GM21390 (cell line): ENCODE results near the gene LYRM4.

ENCODE experiments used
- ATAC-seq: cut with Tn5 transposase; IDR thresholded peaks from one replicate; pipeline ENCODE4 v1.9.1; 2021; ENCODE audit not compliant: unreplicated experiment

The LYRM4 gene

DNA sequence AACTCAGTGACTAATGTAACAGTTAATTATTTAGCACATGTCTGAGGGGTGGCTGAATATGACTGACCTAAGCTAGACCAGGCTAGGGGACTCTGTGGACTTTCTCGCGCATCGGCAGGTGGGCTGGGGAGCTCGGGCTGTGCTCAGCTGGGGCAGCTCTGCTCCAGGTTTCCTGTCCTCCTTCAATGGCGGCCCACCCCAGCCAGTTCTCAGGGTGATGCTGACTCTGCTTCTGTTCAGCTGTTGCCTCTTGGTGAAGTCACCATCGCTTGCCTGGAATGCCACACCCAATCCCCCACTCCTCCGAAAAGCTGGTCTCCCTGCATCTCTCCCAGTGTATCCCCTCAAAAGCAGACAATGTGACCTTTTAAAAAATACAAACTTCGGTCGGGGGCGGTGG is 155.6 kb downstream of the LYRM4 start:
- ATAC-seq = no peak

DNA sequence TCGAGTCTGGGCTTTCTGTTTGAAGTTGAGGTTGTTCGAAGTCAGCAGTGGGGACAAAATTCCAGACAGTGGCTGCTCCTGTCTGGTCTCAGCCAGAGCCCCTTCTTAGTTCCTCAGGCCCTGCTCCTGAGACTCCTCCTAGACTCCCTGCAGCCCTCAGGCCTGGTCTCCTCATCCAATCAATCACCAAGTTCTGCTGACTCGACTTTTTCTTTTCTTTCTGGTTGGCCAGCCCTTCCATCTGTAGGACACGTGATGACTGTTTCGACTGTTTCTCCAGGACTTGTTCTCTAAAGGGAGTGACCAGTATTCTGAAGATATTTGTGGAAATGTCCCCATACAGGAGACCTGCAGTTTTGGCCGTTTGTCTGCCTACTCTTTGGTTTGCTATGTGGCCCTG is 156.1 kb downstream of the LYRM4 start:
- no peak for ATAC-seq

DNA sequence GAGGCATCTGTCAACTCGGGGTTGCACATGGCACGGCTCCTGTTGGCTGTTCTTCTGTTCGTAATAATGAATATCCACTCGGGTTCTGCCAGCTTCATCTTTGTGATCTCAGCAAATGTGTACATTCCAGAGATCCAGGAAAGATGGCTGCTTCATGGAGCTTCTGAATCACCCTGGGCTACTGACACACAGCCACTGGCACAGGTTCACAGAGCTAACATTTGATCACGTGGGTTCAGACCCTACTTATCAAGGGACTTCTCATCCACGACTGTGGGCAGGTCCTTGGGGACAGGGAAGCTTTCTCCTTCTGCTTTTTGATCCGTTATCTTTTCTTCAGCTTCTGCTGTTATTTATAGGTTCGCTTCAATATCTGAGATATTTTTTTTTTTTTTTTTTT is 157.5 kb downstream of the LYRM4 start:
- no peak for ATAC-seq

DNA sequence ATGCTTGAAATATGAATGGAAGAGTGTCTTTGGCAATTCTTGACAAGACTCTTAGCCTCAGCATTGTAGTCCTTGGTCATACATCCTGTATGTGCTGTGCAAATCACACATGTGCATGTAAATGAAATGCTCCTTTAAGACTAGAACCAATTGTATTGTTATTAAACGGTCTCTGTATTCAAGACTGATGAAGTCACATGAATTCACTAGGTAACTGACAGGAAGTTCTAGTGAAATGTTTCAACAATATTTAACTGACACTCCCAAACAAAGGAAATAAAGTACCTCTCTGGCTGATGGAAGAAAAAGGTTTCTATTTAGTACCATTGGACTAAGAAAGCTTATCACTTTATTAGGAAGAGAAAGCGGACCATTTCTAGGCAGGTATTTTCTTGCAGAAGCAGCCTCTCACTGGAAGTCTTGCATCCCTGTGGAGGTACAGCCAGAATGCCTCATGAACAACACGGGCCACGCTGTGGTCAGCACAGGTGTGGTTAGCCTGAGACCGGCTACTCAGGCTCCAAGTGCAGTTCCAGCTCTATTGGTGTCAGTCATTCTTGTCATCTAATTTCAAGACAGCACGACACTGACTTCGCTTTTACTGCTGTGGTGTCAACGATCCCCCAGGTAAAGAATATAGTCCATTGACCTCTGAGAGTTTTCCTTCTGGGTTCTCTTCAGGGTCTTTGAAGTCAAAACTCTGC is 158.3 kb downstream of the LYRM4 start:
- ATAC-seq = no peak

DNA sequence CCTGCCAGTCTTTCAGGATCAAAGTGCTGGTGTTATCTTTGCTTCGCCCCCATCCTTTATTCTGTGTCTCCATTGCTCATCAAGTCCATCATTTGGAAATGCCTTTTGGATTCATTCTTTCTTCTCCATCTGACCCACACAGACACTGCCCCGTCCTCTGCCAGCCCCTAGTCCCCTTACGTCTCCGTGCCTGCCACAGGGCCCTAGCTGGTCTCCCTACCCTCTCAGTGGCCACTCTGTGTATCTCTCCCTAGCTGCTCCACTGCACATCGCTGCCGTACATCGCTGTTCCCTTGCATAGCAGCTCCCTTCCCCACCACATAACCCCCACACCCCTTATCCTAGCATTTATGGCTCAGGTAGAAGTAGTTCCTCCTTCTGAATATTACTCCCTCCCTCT is 159.9 kb downstream of the LYRM4 start:
- no peak for ATAC-seq

DNA sequence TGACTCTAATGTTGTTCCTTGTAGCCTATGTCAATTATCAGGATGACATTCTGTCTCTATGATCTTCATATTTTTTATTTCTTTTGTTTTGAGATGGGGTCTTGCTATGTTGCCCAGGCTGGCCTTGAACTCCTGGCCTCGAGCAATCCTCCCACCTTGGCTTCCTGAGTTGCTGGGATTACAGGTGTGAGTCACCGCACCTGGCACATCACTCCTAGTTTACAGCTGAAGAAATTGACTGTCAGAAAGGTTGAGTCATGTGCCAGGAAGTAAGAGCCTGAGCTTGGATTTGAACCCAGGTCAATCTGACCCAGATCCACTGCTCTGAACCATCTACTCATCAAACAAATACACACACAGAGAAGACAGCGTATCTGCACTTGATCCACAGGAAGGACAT is 161.2 kb downstream of the LYRM4 start:
- no peak for ATAC-seq

DNA sequence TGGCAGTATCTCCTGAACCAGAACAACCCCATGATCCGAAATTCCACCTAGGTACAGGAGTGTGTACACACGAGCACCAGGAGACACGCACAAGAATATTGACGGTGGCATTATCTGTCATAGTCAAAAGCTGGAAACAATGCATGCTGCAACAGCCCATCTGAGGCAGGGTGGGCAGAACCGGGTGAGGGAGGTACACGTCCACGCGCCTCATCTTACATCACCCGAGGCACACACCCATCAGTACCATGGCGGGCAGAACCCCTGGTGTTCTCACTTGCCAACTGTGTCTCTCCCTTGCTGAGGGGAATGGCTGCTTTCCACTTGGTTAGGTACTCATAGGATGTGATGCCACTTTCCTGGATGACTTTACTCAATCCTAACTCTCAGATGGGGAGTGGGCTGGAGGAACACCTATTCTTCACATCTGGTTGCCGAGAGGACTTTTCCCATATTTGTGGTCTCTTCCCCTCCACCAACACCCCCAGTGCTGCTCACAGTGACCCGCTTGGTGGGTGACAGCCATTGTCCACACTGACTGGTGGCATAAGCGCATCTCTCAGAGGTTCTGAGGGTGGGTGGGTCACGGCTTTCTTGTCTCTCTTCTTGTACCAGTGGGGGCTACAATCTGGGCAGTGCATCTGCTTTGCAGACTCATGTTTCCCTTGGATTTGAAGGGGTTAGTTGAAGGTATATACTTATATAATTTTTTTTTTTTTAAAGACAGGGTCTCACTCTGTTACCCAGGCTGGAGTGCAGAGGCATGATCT is 162.1 kb downstream of the LYRM4 start:
- no peak for ATAC-seq

DNA sequence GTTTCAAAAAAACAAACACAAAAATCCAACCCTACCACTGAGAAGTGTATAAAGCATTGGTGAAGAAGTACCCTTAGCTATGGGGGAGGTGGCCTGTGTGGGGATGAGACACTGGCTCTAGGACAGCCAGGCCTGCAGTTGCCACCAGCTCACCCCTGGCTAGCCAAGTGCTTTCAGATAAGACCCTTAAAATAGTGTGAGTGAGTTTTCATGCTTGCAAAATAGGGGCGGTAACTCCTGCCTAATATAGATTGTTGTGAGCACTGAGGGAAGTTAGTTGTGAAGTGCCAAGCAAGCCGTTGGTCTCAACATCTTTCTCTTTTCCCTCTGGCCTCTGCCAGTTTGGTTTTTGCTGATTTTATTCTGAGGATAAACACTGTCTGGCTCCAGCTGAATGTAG is 164.3 kb downstream of the LYRM4 start:
- no peak for ATAC-seq

DNA sequence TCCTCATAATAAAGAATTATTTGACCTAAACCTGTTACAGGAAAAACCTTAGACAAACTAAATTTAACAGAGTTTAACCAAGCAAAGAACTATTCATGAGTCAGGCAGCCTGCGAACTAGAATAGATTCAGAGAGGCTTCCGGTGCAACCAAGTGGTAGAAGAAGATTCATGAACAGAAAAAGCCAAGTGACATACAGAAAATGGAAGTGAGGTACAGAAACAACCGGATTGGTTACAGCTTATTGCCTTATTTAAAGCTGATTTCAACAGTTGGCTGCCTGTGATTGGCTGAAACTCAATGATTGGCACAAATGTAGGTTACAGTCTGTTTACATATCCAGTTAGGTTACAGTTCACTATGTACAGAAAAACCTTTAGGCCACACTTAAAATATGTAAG is 165.5 kb downstream of the LYRM4 start:
- peak; percentile 81 for ATAC-seq

DNA sequence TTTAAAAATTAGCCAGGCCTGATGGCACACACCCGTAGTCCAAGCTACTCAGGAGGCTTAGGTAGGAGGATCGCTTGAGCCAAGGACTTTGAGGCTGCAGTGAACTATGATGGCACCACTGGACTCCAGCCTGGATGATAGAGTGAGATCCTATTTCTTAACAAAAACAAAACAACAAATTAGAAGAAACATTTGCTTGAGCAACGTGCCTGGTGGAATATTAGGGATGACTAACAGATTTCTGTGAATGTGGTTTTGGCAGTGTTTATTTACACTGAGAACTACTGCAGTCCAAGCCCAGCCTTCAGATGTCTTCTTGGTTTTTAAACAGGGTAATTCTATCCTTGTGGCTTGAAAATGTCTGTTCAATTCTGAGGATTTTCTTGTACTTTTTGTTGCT is 166.4 kb downstream of the LYRM4 start:
- ATAC-seq = no peak

DNA sequence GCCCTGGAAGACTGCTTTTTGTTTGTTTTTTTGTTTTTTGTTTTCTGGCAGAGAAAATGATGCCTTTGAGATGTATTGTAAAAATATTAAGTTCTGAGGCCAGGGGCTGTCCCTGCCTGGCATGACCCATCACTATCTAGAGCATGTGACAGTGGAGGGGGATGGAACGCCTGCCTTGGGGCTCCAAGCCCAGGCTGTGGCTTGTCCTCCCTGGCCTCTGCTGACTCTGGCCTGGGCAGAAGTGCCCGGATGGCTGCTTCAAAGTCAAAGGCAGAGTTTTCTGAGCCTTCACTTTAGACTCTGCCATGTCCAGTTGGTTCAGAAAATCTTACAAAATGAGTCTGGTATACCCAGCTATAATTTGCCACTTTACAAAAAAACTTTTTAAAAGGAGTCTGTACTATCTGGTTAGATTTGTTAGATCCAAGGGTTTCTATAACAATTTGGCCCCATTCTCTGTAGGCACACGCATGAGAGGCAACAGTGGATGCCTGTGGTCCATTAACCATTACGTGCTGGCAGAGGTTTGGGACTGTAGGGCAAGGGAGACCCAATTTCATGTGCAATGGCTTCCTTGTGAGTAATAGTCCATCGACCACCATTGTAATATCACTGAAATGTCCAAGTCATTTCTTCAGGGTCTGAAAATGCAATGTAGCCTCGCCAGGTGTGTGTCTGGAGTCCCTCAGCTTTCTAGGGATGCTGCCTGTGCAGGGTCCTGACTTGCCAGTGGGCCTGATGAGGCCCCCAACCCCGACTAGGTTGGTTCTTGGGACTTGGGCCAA is 167.3 kb downstream of the LYRM4 start:
- ATAC-seq = no peak

DNA sequence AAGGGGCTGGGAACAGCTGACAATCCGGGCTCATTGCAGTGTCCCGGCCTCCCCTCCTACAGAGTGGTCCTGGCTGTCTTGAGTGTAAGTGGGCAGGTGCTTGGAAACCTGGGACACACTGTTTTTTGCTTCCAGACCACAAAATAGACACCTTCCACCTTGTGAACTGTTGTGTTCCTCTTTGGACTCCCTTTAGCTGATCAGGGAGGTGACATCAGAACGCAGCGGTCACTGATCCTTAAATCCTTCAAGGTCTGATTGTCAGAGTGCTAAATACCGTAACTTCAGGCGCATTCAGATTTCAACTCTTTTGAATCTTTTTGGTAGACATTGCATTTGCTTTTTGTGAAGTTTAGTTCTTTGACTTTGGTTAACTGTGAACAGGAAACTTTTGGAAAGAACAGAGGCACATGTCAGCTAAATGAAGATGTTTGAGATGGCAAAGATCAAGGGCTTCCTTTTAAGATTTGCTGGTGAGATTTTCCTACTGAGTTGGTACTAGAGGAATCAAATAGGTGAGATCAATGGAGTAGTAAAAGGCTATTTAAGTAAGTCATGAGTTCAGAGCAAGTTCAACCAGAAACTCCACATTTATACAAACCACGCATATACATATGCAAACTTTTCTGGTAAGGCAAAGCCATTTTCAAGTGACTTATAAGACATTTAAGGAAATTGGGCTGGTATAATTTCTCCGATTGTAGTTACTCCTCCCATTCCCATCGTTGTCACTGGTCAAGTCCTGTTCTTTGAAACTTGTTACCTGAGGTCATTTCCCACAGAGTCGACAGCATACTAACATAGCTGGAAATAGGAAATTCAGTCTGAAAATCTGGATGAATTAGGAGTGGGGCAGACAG is 169.3 kb downstream of the LYRM4 start:
- ATAC-seq = no peak

DNA sequence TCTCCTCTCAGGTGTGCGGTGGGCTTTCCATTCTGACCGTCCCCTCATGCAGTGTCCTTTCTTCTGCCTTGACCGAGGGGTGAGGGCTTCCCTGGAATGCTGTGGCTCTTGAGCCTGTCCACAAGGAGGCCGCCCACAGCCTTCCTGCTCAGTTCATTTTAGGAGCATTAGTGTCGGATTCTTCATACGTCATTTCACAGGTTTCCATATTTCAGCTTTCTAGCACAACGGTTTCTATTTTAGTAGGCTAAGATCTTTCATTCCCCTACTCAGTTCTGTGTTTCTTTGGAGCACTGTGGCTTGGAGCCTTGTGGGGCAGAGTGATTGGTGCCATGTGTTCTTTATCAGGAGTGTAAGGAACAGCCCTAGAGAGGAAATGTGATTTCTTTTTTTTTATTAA is 170.1 kb downstream of the LYRM4 start:
- ATAC-seq = no peak

DNA sequence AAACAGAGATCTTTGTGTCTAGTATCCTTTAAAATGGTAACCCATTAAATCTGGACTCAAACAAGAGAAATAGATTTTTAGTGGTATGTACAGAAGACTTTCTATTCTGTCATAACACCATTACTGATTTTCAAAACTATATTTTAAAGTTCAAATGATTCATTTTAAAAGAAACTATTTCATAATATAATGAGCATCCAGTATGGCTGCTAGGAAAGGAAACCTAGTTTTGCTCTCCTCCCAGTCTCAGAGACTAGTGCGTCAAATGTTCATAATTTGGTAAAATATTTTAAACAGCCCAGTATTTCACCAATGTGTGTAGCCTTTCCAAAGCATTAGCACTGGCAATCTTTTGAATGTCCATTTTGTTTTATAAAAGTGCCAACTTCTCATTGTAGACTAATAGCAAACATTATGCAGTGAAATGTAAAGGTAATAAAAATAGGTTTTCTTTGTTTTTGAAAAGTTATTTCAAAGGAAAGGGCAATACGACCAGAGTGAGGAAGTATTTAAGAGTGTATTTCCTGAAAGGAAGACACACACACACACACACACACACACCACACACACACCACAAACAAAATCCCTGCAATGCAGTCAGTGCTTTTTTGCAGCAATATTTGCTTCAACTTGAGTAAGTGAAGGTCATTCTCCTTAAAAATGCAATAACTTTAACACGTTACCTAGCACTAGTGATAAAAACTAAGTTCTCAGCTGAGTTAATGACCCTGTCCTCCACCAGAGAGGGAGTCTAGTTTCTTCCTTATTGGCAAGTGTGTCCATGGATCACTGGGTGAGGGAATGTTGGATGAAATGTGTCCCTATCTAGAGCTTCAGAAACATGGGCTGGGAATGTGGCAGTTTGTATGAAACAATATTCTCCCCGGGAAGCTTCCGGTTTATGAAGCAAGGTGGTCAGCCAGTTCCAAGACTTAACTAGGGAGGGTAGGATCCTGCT is 171.0 kb downstream of the LYRM4 start:
- ATAC-seq = no peak

DNA sequence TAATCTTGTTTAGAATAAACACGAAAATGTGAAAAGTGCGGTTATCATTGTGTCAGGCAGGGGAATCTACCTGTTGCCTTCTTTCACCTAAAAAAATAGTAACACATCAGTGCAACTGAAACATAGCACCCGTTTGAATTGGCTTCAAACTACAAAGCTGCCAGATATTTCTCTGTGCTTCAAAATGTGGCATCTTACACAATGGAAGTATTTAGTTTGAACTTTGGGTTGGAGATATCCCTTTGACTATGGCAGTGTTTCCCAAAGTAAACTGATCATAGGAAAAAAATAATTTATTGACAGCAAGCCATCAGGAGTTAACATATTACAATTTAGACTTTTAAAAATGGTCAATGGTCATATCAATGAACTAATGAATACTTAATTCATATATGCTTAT is 172.0 kb downstream of the LYRM4 start:
- ATAC-seq = no peak

DNA sequence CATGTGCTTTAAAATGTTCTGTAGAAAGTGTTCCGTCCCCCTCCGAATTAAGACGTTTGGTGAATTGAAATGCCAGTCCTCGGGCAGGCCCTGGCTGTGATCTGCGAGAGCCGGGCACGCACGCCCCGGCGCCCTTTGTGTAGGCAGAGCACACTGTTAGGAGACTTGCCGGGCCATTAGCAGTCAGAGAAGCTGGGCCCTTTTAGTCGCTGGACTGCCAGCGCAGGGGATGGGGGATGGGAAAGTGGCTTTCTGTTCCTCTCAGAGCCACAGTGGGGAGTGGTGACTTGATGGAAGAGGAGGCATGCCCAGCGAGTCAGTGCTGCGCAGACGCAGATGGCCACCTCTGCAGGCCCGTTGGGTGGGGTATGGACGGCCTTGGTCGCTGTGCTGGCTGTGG is 173.4 kb downstream of the LYRM4 start:
- no peak for ATAC-seq

DNA sequence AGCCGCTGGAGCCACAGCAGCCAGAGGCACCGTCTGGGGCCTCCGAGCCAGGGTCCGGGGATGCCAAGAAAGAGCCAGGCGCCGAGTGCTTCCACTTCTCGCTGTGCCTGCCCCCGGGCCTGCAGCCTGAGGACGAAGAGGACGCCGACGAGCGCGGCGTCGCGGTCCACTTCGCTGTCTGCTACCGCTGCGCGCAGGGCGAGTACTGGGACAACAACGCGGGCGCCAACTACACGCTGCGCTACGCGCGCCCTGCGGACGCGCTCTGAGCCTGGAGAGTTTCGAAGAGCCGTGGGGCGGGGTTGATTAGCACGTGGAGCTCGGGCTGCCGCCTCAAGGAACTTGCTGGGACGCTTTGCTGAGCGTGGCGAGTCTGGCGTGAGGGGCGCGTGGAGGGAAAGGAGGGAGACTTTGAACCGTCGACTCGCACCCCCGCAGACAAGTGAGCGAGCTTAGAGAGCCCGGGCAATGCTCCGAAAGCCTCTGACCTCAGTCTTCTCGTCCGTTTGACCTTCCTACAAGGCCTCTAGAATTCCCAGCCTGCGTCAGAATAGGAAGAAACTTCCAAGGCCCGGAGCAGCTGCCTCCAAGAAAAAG is 174.4 kb downstream of the LYRM4 start:
- no peak for ATAC-seq

DNA sequence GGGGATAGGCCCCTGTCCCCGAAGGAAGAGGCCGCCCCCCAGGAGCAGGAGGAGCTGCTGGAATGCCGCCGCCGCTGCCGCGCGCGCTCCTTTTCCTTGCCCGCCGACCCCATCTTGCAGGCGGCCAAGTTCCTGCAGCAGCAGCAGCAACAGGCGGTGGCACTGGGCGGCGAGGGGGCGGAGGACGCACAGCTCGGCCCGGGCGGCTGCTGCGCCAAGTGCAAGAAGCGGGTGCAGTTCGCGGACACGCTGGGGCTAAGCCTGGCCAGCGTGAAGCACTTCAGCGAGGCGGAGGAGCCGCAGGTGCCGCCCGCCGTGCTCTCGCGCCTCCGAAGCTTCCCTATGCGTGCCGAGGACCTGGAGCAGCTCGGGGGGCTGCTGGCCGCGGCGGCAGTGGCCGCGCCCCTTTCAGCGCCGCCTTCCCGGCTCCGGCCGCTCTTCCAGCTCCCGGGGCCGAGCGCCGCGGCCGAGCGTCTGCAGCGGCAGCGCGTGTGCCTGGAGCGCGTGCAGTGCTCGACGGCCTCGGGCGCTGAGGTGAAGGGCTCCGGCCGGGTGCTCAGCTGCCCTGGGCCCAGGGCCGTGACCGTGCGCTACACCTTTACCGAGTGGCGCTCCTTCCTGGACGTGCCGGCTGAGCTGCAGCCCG is 175.0 kb downstream of the LYRM4 start:
- no peak for ATAC-seq
